HG03439 (cell line): ENCODE data around the gene KCNJ5.

Source experiments
- ATAC-seq: cut with Tn5 transposase; IDR thresholded peaks from one replicate; pipeline ENCODE4 v1.9.1; 2021; ENCODE audit warnings: mild to moderate bottlenecking, moderate library complexity; ENCODE audit not compliant: unreplicated experiment

KCNJ5 gene

DNA sequence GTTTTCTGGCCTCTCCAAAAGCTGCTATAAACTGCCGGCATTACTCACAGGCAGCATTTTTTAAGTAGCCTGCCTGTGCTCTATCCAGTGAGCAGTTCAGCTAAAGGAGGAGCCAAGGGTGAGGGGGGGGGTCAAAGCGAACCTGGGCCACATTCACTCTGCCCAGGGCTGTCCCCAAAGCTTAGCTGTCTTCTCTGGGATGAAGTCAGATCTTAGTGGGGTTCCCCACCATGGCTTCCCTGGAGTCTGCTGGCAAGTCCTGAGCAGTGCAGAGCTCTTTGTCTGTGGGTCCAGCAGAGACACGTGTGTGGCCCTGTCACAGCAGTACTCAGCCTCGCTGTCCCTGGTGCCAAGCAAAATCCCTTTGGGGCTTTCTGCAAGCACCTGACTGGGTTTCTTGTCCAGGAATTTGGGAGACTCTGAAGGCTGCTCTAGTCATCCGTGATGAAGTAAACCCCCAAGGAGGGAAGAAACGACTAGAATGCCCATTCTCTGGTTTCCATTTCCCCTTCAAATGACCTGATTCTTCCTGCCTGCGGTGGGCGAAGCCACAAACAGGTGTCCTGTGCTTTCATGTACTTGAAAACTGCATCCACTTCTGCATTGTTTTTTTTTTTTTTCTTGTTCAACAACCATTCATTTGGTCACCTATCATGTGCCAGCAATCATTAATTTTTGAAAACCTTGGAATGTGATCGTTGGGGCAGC, 2.6 kb downstream of the KCNJ5 start:
- ATAC-seq, result no peak

DNA sequence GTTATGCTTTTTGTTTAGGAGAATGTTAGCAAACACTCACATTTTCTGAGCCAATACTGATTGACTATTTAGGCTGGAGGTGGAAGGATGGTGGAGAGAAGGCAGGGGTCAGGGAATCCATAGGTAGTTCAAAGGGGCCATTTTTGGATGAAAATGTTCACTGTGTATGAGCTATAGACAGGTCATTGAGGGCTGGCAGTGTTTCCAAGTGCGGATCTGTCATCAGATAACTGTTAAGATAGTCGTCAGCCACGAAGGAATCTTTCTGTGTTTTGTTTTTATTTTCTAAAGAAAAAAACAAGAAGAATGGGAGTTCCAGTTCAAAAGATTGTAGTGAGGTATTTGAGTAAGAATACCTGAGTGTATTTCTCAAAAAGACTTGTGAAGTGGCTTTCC, 3.1 kb downstream of the KCNJ5 start:
- no peak for ATAC-seq

DNA sequence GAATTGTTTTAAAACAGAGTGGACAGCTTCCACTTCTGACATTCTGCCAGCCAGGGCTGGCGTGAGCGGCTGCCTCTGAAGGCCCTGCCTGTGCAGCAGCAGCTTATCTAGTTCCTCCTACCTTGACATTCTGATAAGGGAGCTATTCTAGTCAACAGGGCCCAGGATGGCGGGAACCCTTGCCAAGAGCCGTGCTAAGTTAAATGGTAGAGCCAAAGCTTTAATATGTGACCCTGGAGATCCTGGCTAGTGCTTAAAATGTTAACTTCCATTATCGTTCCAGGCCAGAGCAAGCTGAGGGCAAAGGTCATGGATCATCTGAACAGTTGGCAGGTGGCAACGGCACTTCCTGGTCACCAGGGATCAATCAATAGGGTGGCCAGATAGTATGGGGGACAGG, 3.5 kb downstream of the KCNJ5 start:
- ATAC-seq, result no peak

DNA sequence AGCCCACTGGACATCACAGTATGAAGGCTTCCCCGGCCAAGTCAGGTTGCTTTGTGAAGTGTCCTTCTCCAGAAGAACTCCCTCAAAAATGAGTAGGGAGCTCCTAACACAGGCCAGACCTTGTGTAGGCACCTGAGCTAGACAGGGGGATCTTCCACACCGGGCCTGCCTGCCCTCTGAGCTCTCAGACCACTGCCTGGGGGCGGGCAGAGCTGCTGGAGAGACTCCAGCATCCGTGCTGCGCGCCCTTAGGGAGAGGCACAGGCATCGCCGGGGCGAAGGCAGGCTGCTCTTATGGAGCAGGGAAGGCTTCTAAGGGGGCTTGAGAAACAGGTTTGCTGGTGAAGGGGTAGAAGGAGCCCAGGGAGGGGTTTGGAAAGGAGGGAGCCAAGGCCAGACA, 4.4 kb downstream of the KCNJ5 start:
- no peak for ATAC-seq

DNA sequence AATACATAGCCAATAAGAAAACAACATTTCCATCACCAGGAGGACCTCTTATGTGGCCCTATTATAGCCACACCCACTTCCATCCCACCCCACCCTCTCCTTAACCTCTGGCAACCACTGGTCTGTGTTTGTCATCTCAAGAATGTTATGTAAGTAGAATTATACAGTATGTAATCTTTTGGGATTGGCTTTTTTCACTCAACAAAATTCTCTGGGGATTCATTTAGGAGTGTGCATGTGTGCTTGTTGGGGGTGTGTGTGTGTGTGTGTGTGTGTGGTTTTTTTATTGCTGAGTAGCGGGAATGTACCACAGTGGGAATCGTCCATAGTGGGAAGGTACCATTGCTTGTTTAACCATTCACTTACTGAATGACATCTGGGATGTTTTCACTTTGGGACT, 5.2 kb downstream of the KCNJ5 start:
- no peak for ATAC-seq

DNA sequence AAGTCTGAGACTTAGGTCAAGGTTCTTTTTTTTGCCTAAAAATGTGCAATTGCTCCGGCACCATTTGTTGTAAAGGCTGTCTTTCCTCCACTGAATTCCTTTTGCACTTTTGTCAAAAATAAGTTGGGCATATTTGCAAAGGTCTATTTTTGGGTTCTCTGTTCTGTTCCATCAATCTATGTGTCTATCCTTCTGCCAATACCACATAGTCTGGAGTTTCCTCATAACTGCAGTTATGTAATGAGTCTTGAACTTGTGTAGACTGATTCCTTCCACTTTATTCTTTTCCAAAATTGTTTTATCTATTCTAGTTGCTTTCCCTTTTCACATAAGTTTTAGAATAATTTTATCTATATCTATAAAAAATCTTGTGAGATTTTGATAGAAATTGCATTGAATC, 6.7 kb downstream of the KCNJ5 start:
- no peak for ATAC-seq

DNA sequence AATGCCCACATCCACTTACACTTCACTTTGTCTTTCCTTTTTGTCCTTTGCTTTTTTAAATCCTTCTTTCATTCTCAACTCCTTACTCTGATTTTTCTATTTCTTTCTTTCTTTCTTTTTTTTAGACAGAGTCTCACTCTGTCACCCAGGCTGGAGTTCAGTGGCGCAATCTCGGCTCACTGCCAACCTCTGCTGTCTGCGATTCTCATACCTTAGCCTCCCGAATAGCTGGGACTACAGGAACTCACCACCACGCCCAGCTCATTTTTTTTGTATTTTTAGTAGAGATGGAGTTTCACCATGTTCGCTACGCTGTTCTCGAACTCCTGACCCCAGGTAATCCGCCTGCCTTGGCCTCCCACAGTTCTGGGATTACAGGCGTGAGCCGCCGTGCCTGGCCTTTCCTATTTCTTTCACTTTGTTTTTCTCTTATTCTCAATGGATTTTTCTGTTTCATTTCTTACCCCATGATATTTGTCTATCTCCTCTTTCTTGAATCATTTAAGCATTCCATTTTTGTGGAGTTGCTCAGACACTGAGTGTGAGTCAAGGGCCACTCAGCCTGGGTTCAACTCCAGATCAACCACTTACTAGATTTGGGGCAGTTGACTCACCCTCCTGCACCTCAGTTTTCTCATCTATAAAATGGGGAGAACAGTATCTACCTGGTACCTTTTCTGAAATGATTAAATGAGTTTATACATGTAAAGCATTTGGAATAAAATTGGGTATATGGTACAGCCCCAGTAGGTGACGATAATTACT, 7.6 kb downstream of the KCNJ5 start:
- no peak for ATAC-seq

DNA sequence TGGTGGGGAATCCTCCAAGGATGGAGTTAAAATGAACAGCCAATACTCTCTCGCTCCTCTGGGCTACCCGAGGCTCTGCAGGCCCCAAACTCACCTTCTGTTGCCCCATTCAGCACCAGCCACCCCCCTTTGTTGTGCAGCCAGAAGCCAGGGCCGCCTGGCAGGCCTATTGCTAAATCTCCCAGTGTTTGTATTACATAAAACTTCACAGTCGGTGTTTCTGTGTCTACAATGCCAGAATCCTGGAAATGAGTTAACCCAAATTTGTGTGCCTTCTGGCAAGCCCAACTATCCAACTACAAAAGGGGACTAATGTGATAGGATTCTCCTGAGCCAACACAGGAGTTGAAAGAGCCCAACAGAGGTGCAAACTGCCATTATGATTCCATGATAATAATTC, 9.3 kb downstream of the KCNJ5 start:
- no peak for ATAC-seq

DNA sequence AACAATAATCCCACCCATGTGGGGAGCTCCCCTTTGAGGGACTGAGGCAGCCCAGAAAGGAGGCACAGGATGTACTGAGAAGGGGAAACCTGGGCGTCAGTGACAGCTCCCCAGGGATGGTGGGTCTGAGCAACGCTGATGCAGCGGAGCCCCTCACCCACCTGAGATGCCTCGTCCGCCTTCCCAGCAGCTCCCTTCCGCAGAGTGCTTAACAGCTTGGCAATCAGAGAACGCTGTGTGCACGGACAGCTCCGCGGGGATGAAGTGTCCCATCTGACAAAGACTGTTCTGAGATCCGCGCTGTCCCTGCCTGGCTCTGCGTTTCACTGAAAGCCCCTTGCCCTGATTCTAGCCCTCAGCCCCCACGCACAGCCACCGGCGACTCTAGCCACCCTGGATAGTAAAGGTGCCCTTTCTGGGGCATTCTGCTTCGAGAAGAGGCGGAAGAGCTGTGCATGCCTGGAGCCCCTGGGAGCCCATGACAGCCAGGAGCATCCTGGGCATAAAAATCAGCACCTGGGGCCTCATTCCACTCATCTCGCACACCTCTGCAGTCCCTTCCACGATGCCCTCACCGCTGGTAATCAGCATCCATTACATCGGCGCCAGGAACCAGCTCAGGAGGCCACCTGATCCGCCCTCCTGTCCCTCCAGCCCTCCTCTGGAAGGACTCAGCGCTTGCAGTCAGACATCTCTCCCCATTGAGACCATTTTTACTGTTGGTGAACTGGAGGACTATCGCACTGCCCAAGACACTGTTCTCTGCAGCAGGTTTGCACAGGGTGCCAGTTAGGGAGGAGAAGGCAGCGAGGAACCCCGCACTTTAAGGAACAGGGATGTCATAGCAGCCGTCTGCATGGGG, 10.7 kb downstream of the KCNJ5 start:
- ATAC-seq, result no peak

DNA sequence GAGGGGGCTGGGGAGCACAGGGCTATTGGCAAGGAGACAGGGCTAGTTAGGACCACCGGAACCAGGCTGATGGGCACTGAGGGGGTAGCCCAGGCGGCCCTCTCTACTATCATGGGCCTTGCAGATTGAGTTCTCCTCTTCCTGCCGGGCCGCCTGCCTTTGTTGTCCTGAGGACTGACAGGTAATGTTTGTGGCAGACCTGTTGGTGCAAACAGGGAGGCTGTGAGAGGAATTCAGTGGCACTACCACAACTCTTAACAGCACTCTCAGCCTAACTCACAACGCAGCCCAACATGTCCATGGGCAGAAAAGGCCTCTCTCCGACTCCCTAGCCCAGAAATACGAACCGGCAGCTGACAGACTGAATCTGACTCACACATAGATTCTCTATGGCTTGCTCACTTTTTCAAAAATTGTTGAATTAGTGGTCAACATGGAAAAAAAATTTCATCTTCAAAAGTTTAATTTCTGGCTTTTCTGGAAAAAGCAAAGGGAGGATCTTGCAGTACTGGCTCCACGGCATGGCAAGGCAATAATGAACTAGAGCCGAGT, 11.4 kb downstream of the KCNJ5 start:
- ATAC-seq, result no peak

DNA sequence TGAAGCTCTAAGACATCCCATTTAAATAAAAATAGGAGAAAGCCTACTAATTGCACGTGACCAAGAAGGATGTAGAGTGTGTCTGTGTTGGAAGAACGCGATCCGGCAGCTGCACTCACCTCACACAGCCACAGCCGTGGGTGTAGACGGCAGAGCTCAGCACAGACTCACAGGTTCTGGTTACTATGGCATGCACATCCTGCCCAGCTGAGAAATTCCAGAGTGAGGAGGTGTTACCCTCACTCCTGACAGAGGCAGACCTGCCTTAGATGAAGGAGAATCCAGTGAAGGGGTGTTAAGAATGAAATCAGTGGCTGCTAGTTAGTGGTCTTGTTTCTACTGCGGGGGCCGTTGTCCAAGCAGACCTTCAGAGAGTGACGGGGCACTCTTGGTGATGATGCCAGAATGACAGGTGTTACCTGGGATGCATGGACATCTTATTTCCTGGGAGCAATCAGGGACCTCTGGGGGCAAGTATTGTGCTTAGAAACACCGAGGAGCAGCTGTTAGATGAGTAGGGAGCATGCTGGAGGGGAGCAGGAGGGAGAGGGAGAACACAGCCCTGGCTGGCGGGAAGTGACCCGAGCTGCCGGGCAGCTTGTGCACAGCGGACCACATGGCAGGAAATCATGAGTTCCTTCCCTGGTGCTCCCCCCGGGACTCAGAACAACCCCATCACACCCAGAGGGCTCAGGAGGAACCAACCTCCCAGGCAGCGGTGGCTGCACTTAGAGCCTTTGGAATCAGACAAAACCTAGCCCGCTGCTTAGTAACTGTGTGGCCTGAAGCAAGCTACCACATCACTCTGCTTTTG, 12.3 kb downstream of the KCNJ5 start:
- no peak for ATAC-seq

DNA sequence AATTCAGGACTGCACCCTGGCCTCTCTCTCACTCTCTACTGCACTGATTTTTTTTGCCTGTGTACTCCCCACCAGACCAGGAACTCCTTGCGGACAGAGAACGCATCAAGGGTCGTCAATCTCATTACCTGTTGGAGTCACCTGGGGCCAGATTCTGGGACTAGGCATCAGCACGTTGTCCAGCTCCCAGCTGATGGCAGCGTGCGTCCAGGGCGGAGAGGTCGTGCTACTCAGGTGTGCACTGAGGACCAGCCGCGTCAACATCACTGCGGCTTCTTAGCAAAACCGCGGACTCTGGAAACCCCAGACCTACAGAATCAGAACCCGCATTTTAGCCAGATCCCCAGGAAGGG, 13.1 kb downstream of the KCNJ5 start:
- ATAC-seq, result no peak

DNA sequence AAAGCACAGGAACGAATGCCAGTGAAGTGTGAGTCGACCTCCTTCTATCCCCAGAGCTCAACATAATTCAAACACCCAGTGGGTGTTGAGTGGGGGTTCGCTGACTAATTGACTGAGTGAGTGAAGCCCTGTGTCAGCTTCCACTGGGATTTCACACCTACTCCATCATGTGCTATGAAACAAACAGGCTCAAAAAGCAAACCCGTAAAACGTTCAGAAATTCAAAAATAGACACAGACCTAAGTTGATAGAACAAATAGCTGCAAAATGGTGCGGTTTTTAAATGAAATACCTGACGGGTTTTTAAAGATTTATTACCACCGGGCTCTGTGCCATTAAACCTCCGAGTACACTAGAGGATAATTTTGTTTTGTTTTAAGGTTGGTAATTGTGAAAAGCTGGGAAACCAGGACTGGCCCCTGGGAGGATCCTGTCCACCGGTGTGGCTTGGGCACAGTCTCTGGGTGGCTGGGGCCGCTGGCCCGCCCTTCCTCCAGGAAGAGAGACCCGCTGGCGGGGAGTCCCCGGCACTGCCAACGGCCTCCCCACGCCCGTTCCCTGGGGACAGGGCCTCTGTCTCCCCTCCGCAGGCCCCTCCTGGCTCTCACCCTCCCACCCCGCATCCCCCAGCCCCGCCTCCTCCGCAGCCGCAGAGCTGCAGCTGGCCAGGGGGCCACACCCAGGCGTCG, 13.6 kb downstream of the KCNJ5 start:
- peak; percentile 46 for ATAC-seq

DNA sequence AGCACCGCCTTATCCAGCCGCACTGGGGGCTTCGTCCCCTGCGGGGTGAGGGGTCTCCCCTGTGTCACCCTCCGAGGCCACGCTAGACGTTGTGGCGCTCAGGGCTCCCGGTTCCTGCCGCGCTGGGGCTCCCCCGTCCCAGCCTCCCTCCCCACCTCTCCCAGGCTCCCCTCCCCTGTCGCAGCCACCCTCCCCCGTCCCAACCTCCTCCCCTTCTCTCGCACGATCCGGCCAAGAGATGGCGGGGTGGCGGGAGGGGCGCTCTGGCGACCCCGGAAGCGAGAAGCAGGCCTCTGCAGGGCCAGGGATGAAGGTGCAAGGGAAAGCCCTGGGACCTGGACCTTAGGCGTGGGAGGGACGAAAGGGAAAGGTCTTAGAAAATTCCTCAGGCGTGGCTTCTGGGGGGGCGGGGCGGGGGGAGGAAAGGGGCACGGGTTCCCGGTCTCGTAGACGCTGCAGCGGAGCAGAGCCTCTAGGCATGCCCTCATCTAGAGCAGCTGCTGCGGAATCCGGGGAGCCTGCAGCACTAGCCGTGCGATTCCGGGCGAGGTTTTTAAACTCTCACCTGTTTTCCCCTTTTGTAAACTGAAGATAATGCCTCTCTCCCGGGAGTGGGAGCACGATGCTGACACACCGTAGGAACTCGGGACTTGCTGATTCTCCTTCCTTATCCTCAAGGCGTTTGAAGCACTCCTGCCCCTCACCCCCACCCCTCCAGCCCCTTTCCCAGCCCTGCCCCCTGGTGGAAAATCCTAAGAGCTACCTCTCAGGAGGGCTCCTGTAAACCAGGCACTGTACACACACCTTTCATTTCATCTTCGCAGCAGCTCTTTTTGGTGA, 14.4 kb downstream of the KCNJ5 start:
- peak; percentile 46 for ATAC-seq

DNA sequence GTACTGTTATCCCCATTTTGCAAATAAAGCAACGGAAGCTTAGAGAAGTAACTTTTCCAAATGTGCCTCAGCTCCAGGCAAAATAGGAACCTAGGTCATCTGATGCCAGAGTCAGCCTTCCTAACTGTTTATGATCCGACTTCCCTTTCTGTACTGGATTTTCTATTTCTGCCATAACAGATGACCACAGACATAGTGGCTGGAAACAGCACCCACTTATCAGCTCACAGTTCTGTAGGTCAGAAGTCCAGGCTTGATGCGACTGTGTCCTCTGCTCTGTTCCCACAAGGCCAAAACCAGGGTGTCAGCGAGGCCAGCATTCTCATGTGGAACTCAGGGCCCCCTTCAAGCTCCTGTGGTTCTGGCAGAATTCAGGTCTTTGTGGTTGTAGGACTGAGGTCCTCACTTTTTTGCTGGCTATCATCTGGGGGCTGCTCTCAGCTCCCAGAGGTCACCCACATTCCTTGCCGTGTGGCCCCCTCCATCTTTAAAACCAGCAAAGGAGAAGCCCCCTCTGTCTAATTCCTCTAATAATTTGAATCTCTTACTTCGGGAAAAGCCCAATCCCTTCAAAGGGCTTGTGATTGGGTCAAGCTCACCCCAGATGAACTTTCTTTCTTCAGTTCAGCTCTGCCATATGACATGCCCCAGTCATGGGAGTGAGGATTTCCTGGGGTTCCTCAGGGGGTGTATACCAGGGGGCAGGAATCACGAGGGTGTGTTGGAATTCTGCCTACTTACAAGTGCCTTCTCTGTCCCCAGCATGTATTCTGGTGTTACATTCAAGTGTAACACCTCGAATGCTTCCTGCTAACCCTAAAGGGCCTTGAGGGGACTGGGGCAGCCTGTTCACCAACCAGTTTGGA, 15.3 kb downstream of the KCNJ5 start:
- ATAC-seq, result no peak

DNA sequence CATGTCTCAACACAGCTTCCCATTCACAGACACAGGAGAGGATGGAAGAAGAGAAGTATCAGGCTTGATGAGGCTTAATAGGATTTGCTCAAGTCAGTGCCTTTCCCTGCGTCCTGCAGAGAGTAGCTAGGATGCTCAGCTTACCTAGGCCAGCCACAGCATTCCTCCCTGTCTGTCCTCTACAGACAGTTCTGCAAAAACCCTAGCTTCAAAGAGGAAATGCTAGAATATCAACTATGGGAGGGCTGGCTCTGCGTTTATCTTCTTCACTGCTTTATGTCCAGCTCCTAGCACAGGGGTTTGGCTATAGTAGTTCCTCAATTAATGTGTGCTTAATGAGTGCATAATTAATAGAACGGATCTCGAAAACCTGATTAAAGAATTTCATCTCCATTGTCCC, 16.4 kb downstream of the KCNJ5 start:
- no peak for ATAC-seq

DNA sequence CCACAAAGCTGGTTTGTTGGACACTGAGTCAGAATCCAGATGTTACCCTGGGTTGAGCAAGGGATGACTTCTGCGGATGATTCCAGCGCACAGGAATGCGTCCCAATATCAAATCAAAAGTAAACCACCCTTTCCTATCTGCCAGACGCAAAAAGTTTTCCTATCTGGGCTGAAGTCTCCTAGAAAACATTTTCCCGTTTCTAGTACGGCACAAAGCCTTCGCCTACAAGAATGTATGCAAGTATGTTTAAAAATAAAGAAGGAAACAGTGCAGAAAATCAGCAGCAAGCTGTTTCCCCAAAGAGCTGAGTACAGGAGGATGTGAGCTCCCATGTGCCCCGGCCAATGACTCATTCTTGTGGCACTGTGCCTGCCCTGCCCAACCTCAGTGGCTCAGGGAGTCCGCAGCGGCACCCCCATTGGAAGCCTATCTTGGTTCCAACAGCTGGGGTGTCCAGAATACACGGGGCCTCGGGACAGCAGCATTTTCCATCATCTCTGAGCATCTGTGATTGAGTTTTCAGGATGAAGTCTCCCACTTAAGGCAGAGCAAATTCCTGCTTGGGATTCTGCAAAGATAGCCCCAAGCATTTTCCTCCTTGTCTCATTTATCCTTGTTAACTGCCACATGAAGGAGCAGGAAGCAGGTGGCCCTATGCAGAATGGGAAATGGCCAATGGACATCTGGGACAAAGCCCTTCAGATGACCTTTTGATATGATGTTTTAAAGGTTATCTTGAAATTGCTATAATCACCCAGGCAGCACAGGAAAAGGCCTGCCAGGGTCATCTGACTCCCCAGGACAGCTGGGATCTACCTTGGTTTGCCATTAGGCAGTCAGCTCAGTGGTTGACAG, 17.5 kb downstream of the KCNJ5 start:
- ATAC-seq, result no peak
